Smooth muscle cell (in vitro differentiated cells): ENCODE results near the gene SLFNL1. TPM values are rescaled to one million over a fixed set of nuclear protein-coding genes. Genes with fewer than 3 reads are reported as not detected.

Experiments
- DNase-seq: peaks from one replicate; lab custom pipeline; 2025; ENCODE audit not compliant: unreplicated experiment; lab: John Stamatoyannopoulos, UW
- H2AFZ ChIP-seq: fragments of 200-600 bp; sonication (generic); 2 replicates; pipeline ENCODE4 v1.6.0; 2016; ENCODE audit warnings: antibody characterized with exemption, low read depth, mild to moderate bottlenecking
- H3F3A ChIP-seq: fragments of 200-600 bp; sonication (generic); 2 replicates; pipeline ENCODE4 v1.6.0; 2017; ENCODE audit warnings: antibody characterized with exemption, low read depth
- H3K27ac ChIP-seq: fragments of 200-600 bp; sonication (generic); 2 replicates; pipeline ENCODE4 v1.5.1; 2016; ENCODE audit warnings: low read depth, mild to moderate bottlenecking
- H3K27me3 ChIP-seq: fragments of 200-600 bp; sonication (generic); 2 replicates; pipeline ENCODE4 v1.6.1; 2016; ENCODE audit warnings: low read depth, mild to moderate bottlenecking
- H3K36me3 ChIP-seq: fragments of 200-600 bp; sonication (generic); 2 replicates; pipeline ENCODE4 v1.5.1; 2016; ENCODE audit warnings: low read depth
- H3K4me1 ChIP-seq: fragments of 200-600 bp; sonication (generic); 2 replicates; pipeline ENCODE4 v1.5.1; 2016; ENCODE audit warnings: low read depth
- H3K4me2 ChIP-seq: fragments of 200-600 bp; sonication (generic); 2 replicates; pipeline ENCODE4 v1.6.0; 2016; ENCODE audit warnings: mild to moderate bottlenecking
- H3K4me3 ChIP-seq: fragments of 200-600 bp; sonication (generic); 2 replicates; pipeline ENCODE4 v1.5.1; 2016; ENCODE audit warnings: mild to moderate bottlenecking
- H3K79me2 ChIP-seq: fragments of 200-600 bp; sonication (generic); 2 replicates; pipeline ENCODE4 v1.6.0; 2016; ENCODE audit warnings: low read depth, mild to moderate bottlenecking
- H3K9ac ChIP-seq: fragments of 200-600 bp; sonication (generic); 2 replicates; pipeline ENCODE4 v1.6.0; 2016; ENCODE audit warnings: low read depth
- H3K9me3 ChIP-seq: fragments of 200-600 bp; sonication (generic); replicated peaks from 2 replicates; pipeline ENCODE4 v1.5.1; 2016; ENCODE audit warnings: low read depth
- H4K20me1 ChIP-seq: fragments of 200-600 bp; sonication (generic); 2 replicates; pipeline ENCODE4 v1.6.0; 2016; ENCODE audit warnings: low read depth
- CTCF ChIP-seq: fragments of 200-600 bp; sonication (generic); IDR thresholded peaks from 2 replicates; pipeline ENCODE4 v1.5.1; 2017; ENCODE audit warnings: borderline replicate concordance, mild to moderate bottlenecking, antibody characterized with exemption; ENCODE audit not compliant: insufficient read depth, poor library complexity, severe bottlenecking
- WGBS: methylation state at CpG from one replicate; pipeline ENCODE4 v1.1.7; 2016; ENCODE audit warnings: low lambda C conversion rate; 5-methylcytosine and 5-hydroxymethylcytosine counted together
- polyA plus RNA-seq: library from polyadenylated mRNA; unstranded; fragments of >200 nt; fragmentation: Nextera tagmentation; extraction: Ambion mirVana; gene quantifications from 2 replicates; pipeline ENCODE4 v1.2.1, GENCODE V29; 2016
- total RNA-seq: library from RNA; depleted of rRNA; stranded (reverse); fragments of >200 nt; gene quantifications from 2 replicates; pipeline ENCODE4 v1.2.3, GENCODE V29; 2014

SLFNL1 gene
- total and polyA plus RNA-seq, 2 experiments from 2014 or later = 0.22 to 0.58 TPM

- TF ChIP-seq CTCF = no peak
- Histone ChIP-seq H3K36me3 (peaks cover 35% of the 10 kb centered on the region), H3K27ac (no peak overlapping the region), H4K20me1 (peaks cover 32% of the 10 kb centered on the region), H3F3A (peaks cover 4% of the 10 kb centered on the region), H3K9ac (no peak overlapping the region), H3K27me3 (no peaks in the 10 kb centered on the region), H2AFZ (no peak overlapping the region), H3K4me2 (no peak overlapping the region), H3K4me3 (no peak overlapping the region), H3K4me1 (no peaks in the 10 kb centered on the region), H3K9me3 (no peaks in the 10 kb centered on the region), H3K79me2 (peaks cover 17% of the 10 kb centered on the region)
- no peak for DNase-seq
- 63% methylated on average over 3 of the region's 3 CpGs for WGBS
These were observed 34.6 kb downstream of the SLFNL1 start for GRCh38 chr1:40986956-40987355.

- DNase-seq = no peak
- Histone ChIP-seq H3K27me3 (no peaks in the 10 kb centered on the region), H3K4me2 (no peak overlapping the region), H2AFZ (no peak overlapping the region), H3K9ac (no peak overlapping the region), H4K20me1 (peaks cover 35% of the 10 kb centered on the region), H3F3A (peaks cover 4% of the 10 kb centered on the region), H3K4me1 (peaks cover 3% of the 10 kb centered on the region), H3K79me2 (peaks cover 23% of the 10 kb centered on the region), H3K4me3 (no peak overlapping the region), H3K9me3 (no peaks in the 10 kb centered on the region), H3K27ac (no peak overlapping the region), H3K36me3 (peaks cover 29% of the 10 kb centered on the region)
- no peak for TF ChIP-seq CTCF
- 98% methylated on average over 10 of the region's 10 CpGs for WGBS
These were observed 35.2 kb downstream of the SLFNL1 start for GRCh38 chr1:40986328-40986783.

GRCh38 chr1:40985875-40986274, 35.6 kb downstream of the SLFNL1 start:
- H3K4me2 ChIP-seq = no peak overlapping the region
- no peaks in the 10 kb centered on the region for H3K9me3 ChIP-seq
- no peak overlapping the region for H3K4me3 ChIP-seq
- peaks cover 8% of the 10 kb centered on the region for H3K4me1 ChIP-seq
- peaks cover 40% of the 10 kb centered on the region for H4K20me1 ChIP-seq
- H2AFZ ChIP-seq = no peak overlapping the region
- no peak overlapping the region for H3K27ac ChIP-seq
- no peaks in the 10 kb centered on the region for H3K27me3 ChIP-seq
- H3K36me3 ChIP-seq = peaks cover 25% of the 10 kb centered on the region
- H3K9ac ChIP-seq = no peak overlapping the region
- WGBS = 97% methylated on average over 3 of the region's 3 CpGs
- peaks cover 4% of the 10 kb centered on the region for H3F3A ChIP-seq
- TF ChIP-seq CTCF = no peak
- no peak for DNase-seq
- H3K79me2 ChIP-seq = peaks cover 28% of the 10 kb centered on the region

- H2AFZ ChIP-seq = no peak overlapping the region
- no peak overlapping the region for H3K4me2 ChIP-seq
- peaks cover 13% of the 10 kb centered on the region for H3K4me1 ChIP-seq
- H3K4me3 ChIP-seq = no peak overlapping the region
- no peak overlapping the region for H3K27ac ChIP-seq
- H3K27me3 ChIP-seq = no peaks in the 10 kb centered on the region
- no peak overlapping the region for H3K9ac ChIP-seq
- H3K79me2 ChIP-seq = peaks cover 35% of the 10 kb centered on the region
- WGBS = 80% methylated on average over 5 of the region's 5 CpGs
- no peak for TF ChIP-seq CTCF
- H3K36me3 ChIP-seq = peaks cover 25% of the 10 kb centered on the region
- no peaks in the 10 kb centered on the region for H3K9me3 ChIP-seq
- no peak for DNase-seq
- peaks cover 44% of the 10 kb centered on the region for H4K20me1 ChIP-seq
- peaks cover 4% of the 10 kb centered on the region for H3F3A ChIP-seq
These were observed 36.4 kb downstream of the SLFNL1 start for GRCh38 chr1:40985161-40985560.
